ENCODE measurements around the gene CCDC159. TPM values are rescaled to one million over a fixed set of nuclear protein-coding genes. Genes with fewer than 3 reads are reported as not detected.
A peak's percentile ranks its signal among the peaks of the same experiment; 100 is the strongest.

The CCDC159 gene
- total and polyA plus RNA-seq, 2 experiments from 2014 or later: 3.4 to 6.2 TPM

- TF ChIP-seq ZNF462 (CRISPR knock-in tag; IDR thresholded peaks at IDR 0.05) (no peak), ETS1 (IDR thresholded peaks at IDR 0.05) (no peak)
Observed at GRCh38 chr19:11342429-11342828, 3.9 kb upstream of the CCDC159 start (continued).

GRCh38 chr19:11345122-11345803, 1.1 kb upstream of the CCDC159 start:
- DNase-seq (ENCODE audit: low spot score) (no peak), ATAC-seq (no peak)
- no peaks in the 10 kb centered on the region for H4K20me1 ChIP-seq (replicated peaks; ENCODE audit: insufficient read depth)
- no peaks in the 10 kb centered on the region for H3F3A ChIP-seq (replicated peaks; ENCODE audit: low read depth)
- H3K27ac ChIP-seq (ENCODE audit: low read depth): no peak overlapping the region
- H3K27ac Mint-ChIP-seq: peak overlapping the region; percentile 93
- peaks cover 29% of the 10 kb centered on the region for H3K27me3 Mint-ChIP-seq (ENCODE audit: insufficient read depth, low read depth, poor library complexity)
- H3K4me3 Mint-ChIP-seq: peak overlapping the region; percentile 95
- no peaks in the 10 kb centered on the region for H3K27me3 ChIP-seq (ENCODE audit: insufficient read depth)
- peaks cover 8% of the 10 kb centered on the region; the same call in 1 of the 3 replicates for H3K9me3 Mint-ChIP-seq
- no peak overlapping the region for H2AFZ ChIP-seq
- peaks cover 5% of the 10 kb centered on the region; the same call in 1 of the 2 replicates for H3K4me1 ChIP-seq (ENCODE audit: insufficient read depth)
- H3K79me2 ChIP-seq (replicated peaks; ENCODE audit: insufficient read depth): no peaks in the 10 kb centered on the region
- peaks cover 21% of the 10 kb centered on the region for H3K4me1 Mint-ChIP-seq
- no peaks in the 10 kb centered on the region for H3K36me3 ChIP-seq (ENCODE audit: insufficient read depth)
- H3K4me3 ChIP-seq: peak overlapping the region; percentile 61
- peaks cover 14% of the 10 kb centered on the region for H3K36me3 Mint-ChIP-seq (ENCODE audit: low read depth)
- no peaks in the 10 kb centered on the region for H3K9me2 ChIP-seq (ENCODE audit: insufficient read depth)
- peak overlapping the region; percentile 80 for H3K4me2 ChIP-seq
- TF ChIP-seq STAT1 (IDR thresholded peaks at IDR 0.05; ENCODE audit: unreplicated experiment): no peak
- no peak for TF ChIP-seq POLR2AphosphoS5 (IDR thresholded peaks at IDR 0.05; ENCODE audit: low read depth)
- TF ChIP-seq JUNB (IDR thresholded peaks at IDR 0.05; ENCODE audit: unreplicated experiment): no peak
- no peak for TF ChIP-seq CTCF (conservative IDR thresholded peaks at IDR 0.05; ENCODE audit: low read depth in 2 of 2)
- no peak for TF ChIP-seq CREB1 (CRISPR knock-in tag; IDR thresholded peaks at IDR 0.05; ENCODE audit: low read depth)
- TF ChIP-seq, protein P1, sequence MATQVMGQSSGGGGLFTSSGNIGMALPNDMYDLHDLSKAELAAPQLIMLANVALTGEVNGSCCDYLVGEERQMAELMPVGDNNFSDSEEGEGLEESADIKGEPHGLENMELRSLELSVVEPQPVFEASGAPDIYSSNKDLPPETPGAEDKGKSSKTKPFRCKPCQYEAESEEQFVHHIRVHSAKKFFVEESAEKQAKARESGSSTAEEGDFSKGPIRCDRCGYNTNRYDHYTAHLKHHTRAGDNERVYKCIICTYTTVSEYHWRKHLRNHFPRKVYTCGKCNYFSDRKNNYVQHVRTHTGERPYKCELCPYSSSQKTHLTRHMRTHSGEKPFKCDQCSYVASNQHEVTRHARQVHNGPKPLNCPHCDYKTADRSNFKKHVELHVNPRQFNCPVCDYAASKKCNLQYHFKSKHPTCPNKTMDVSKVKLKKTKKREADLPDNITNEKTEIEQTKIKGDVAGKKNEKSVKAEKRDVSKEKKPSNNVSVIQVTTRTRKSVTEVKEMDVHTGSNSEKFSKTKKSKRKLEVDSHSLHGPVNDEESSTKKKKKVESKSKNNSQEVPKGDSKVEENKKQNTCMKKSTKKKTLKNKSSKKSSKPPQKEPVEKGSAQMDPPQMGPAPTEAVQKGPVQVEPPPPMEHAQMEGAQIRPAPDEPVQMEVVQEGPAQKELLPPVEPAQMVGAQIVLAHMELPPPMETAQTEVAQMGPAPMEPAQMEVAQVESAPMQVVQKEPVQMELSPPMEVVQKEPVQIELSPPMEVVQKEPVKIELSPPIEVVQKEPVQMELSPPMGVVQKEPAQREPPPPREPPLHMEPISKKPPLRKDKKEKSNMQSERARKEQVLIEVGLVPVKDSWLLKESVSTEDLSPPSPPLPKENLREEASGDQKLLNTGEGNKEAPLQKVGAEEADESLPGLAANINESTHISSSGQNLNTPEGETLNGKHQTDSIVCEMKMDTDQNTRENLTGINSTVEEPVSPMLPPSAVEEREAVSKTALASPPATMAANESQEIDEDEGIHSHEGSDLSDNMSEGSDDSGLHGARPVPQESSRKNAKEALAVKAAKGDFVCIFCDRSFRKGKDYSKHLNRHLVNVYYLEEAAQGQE (IDR thresholded peaks at IDR 0.05; ENCODE audit: unreplicated experiment): no peak
- TF ChIP-seq EZH2phosphoT487 (IDR thresholded peaks at IDR 0.05; ENCODE audit: unreplicated experiment): no peak
- no peak for TF ChIP-seq ETS1 (IDR thresholded peaks at IDR 0.05)
- no peak for TF ChIP-seq ZNF114 (CRISPR knock-in tag; IDR thresholded peaks at IDR 0.05)
